HG03432 (cell line): ENCODE data around the gene DNMT3L.
"Not testable (repeated sequence)": the region's sequence is repeated elsewhere in the genome, so short reads cannot be mapped to it uniquely, and the experiment has no call there.

ENCODE experiments used
- ATAC-seq: cut with Tn5 transposase; IDR thresholded peaks from one replicate; pipeline ENCODE4 v1.9.1; 2021; ENCODE audit warnings: mild to moderate bottlenecking, moderate library complexity; ENCODE audit not compliant: unreplicated experiment

The DNMT3L gene

GRCh38 chr21:44249204-44250037 lies 12.3 kb downstream of the DNMT3L start:
- ATAC-seq, result not testable (repeated sequence)

- ATAC-seq, result not testable (repeated sequence)
These were observed 13.8 kb downstream of the DNMT3L start for GRCh38 chr21:44247904-44248303.

- peak; percentile 46 for ATAC-seq
These were observed 17.7 kb downstream of the DNMT3L start for GRCh38 chr21:44243980-44244379.

GRCh38 chr21:44241281-44241680 lies 20.4 kb downstream of the DNMT3L start:
- peak; percentile 42 for ATAC-seq

GRCh38 chr21:44240842-44241241 lies 20.9 kb downstream of the DNMT3L start, which contains the start of gene ICOSLG:
Gene ICOSLG (minus strand): TSS chr21:44240943. CDS start chr21:44240817, 126 bp downstream.
- ATAC-seq, result peak; percentile 47

DNA sequence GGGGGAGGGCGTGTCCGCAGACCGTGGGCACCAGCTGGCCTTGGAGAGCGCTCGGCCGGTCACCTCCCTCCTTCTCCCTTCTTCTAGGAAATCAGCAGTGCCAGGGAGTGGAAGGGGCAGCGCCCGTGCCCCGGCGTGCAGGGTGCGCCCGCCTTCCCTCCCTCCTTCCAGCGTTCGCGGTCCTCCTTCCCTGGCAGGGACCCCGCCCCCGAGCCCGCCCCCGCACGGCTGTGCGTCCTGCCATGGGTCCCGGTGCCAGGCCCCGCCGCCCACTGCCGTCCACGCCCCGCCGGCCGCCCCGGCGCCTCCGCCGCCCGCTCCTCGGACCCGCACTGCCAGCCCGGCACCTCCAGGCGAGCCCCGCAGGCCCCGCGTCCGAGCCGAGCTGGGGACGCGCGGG lies 21.3 kb downstream of the DNMT3L start:
- ATAC-seq, result peak; percentile 17

GRCh38 chr21:44229561-44229960 lies 32.1 kb downstream of the DNMT3L start:
- ATAC-seq, result not testable (repeated sequence)

DNA sequence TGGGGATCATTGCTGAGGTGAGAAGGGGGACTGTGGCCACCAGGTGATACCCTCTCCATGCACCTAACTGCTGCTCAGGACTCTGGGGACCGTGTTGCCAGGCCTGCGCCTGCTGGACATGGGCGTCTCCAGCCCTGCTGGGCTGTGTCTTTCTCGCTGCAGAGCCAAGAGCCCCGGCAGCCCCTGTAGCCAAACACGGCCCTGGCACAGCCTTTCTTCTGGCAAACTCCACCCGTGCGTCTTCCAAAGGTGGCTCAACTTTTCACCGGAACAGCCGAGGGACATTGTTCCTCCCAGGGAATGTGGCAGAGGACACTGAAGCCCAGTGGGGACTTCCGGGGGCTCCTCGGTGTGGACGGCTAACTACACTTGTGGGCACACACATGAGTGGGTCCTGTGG lies 33.6 kb downstream of the DNMT3L start:
- ATAC-seq, result not testable (repeated sequence)

GRCh38 chr21:44227614-44228013 lies 34.1 kb downstream of the DNMT3L start:
- not testable (repeated sequence) for ATAC-seq

- ATAC-seq, result not testable (repeated sequence)
These were observed 36.1 kb downstream of the DNMT3L start for GRCh38 chr21:44225605-44226004.

DNA sequence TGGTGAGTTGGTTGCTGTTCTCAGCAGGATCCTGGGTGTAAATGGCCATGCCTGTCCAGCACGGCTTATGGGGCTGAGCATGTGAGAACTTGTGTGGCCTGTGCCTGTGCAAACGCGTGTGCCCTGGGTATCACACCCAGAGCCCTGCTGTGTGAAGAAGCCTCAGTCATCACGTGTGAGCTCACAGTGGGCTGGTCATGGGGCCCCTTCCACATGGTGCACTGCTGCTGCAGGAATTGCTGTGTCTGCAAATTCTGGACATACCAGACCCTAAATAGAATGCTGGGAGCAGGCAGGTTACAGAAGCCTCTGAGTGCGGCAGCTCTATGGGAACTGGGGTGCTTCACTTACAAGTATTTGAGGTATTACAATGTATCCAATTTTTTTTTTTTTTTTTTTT lies 38.4 kb downstream of the DNMT3L start:
- ATAC-seq, result not testable (repeated sequence)

DNA sequence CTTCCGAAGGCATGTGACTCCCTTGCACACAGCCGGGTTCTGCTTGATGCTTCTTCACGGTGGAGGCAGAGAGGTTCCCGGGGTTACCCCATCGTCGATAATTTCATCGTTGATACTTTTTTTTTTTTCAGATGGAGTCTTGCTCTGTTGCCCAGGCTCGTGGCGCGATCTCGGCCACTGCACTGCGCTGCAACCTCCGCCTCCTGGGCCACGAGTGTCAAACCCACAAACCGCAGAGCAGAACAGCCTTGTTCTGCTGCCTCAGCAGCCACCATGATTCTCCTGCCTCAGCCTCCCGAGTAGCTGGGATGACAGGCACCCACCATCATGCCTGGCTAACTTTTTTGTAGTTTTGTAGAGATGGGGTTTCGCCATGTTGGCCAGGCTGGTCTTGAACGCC lies 41.0 kb downstream of the DNMT3L start:
- ATAC-seq, result not testable (repeated sequence)

- ATAC-seq, result not testable (repeated sequence)
These were observed 43.2 kb downstream of the DNMT3L start for GRCh38 chr21:44218461-44218860.

GRCh38 chr21:44211978-44212377 lies 49.7 kb downstream of the DNMT3L start:
- not testable (repeated sequence) for ATAC-seq

- not testable (repeated sequence) for ATAC-seq
These were observed 50.1 kb downstream of the DNMT3L start for GRCh38 chr21:44211574-44211973.

DNA sequence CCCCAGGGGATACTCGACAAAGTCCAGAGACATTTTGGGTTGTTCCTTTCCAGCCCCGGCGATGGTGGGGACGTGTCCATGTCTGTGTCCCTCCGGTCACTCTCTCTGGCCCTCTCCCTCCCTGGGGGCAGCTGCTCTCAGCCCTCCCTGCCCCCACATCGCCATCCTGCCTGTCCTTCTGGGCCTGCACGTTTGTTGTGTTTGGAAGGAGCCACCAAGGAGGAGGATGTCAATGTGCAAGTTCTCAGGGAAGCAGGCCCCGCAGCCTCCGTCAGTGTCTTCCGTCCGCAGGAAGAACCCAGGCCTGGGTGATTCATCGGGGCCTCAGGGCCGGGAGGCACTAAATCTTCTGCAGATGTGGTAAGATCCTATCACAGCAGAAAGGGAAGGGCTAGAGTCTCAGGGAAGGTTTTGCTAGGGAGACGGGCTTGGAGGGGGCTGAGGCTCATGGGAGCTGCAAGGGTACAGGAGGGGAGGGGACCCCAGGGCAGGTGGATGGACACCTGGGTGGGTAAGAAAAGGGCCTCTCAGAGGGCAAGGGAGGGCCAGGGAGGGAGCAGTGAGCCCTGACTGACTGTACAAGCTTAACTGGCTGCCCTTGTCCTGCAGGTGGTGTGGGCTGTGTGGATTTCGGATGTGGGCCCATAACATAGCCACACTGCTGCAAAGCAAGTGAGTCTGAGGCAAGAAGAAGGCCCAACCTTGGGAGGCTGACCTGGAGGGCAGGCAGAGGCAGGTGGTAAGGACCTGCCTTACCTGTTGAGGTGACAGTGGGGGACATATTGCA lies 53.6 kb downstream of the DNMT3L start:
- ATAC-seq, result peak; percentile 16

DNA sequence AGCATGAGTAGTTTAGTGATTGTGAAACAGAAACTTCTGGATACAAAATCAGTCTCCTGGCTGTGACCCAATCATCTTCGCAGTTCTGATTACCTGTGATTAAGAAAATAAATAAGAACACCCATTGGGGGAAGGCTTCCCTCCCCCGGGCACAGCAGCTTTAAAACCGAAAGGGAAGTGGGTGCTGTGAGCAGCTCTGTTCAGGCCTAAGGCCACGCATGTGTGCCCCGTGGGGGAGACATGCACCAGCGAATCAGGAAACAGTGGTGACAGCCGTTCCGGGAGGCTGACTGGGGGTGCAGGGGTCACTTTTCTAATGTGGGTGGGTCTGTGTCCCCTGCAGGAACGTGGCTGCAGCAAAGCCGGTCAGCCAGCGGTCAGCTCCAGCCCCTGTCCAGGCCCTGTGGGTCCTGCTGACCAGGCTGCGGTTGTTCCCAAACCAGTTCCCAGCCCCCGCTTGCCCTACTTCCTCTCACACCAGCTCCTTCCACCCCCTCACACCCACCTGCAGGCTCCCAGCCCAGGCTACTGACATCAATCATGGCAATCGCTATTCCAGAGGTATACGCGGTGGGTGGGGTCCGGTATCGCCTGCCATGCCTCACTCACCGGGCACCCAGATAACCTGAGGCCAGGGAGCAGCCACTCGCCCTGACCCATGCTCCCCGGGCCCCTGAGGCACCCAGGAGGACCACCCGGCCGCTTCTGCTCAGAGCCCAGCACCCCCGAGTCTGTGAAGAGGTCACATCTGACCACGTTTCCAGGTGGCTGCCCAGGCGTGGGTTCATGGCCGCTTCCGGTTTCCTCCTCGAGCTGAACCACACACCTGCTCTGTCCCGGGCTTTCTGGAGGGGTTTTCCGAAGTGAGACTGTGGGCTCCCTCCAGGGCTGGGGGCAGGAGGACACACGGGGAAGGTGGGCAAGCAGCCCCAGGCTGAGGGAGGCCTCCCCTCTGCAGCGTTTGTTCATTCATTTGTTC lies 54.7 kb downstream of the DNMT3L start:
- peak; percentile 63 for ATAC-seq

DNA sequence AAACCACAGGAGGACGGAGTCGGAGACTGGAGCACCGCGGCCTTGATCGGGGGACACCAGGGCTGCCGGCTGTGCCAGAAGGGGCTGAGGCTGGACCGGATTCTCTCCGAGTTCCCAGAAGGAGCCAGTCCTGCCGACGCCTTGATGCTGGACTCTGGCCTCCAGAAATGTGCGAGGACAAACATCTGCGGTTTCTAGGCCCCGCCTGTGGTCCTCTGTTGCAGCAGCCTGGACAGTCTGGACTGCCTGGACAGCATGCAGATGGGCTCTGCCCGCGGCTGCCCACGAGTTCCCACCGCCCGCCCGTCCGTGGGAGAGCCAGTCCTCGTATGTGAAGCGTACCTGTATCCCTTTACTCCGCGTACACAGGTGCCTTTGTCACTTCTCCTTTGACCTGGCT lies 55.5 kb downstream of the DNMT3L start:
- not testable (repeated sequence) for ATAC-seq

DNA sequence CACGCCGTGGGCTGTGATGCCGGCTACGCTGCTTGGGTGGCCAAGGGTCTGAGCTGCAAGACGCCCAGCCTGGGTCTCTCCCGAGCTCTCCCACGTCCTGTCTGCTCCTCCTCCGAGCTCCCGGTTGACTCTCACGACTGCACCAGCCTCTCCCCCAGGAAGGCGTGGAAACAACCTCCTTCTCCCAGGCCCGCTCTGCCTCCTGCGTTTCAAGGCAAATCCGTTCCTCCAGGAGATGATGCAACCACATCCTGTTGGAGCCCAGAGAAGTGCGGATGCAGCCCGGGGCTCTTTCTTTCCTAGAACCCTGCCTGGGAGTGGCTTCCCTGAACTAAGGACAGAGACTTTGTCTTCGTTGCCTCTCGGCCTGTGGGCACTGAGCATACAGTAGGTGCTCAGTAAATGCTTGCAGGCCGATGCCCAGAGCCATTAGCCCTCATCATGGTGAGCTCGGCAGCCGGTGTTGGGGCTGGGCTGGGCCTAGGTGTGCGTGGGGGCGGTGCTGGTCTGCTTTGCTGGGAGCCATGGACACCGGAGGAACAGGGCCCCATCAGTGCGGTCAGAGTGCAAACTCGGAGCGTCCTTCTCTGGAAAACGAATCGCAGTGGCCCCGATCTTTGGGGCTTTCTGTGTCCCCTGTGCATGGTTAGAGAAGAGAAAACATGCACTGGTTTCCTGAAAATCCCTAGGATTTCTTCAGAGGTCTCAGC lies 59.0 kb downstream of the DNMT3L start:
- not testable (repeated sequence) for ATAC-seq

DNA sequence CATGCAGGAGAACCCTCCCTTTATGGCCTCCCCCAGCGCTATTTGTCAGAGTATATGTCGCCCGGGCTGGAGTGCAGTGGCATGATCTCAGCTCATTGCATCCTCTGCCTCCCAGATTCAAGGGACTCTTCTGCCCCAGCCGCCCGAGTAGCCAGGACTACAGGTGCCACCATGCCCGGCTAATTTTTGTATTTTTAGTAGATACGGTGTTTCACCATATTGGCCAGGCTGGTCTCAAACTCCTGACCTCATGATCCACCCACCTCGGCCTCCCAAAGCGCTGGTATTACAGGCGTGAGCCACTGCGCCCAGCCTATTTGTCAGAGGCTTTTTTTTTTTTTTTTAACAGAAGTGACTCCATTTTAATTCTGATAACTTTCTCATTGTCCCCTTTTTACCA lies 61.7 kb downstream of the DNMT3L start:
- not testable (repeated sequence) for ATAC-seq
